ENCODE data around the gene DACT3.

DACT3 gene, protein sequence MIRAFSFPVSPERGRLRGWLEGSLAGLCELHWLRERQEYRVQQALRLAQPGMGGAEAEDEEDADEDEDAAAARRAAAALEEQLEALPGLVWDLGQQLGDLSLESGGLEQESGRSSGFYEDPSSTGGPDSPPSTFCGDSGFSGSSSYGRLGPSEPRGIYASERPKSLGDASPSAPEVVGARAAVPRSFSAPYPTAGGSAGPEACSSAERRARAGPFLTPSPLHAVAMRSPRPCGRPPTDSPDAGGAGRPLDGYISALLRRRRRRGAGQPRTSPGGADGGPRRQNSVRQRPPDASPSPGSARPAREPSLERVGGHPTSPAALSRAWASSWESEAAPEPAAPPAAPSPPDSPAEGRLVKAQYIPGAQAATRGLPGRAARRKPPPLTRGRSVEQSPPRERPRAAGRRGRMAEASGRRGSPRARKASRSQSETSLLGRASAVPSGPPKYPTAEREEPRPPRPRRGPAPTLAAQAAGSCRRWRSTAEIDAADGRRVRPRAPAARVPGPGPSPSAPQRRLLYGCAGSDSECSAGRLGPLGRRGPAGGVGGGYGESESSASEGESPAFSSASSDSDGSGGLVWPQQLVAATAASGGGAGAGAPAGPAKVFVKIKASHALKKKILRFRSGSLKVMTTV

DNA sequence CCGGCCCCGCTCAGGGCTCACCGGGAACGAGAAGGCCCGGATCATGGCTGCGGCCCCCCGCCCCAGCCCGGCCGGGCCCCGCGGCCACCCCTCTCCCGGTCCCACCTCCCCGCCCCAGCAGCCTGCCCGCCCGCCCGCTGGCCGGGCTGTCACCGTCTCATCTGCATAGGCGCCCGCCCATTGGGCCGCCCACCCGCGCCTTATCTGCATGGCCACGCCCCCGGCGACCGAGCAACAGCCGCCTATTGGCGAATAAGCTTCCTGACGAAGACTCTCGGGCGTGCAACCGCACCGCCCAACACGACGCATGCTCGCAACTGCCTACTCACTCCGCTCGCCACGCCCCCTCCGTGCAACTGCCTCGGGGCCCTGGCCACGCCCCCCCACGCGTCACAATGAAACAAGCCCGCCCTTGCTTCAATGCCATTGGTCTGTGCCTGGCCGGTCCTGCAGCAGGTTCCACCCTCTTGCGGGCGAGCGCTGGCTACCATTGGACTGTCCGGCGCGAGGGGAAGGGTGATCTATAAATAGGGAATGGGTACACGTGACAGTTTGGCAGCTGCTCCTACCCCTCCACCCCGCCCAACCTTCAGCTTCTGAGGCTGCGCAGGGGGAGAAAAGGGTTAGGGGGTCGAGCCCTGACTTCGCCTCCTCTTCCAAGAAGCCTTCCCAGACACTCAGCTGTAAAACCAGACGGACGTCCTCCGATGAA lies at the start of gene DACT3:
DACT3 (minus strand) TSS at position 163 of the 712 bp plus-strand sequence; CDS start at position 45, 118 bp downstream.
- no peak for TF ChIP-seq CTCF (IDR thresholded peaks at IDR 0.05; ENCODE audit: low read depth, low read length, missing control alignments)
- DNase-seq (ENCODE audit: low read depth) = peak; percentile 98
- peak within 1 kb of the TSS; percentile 45 for H3K4me3 ChIP-seq (ENCODE audit: low read depth, low read length)

DNA sequence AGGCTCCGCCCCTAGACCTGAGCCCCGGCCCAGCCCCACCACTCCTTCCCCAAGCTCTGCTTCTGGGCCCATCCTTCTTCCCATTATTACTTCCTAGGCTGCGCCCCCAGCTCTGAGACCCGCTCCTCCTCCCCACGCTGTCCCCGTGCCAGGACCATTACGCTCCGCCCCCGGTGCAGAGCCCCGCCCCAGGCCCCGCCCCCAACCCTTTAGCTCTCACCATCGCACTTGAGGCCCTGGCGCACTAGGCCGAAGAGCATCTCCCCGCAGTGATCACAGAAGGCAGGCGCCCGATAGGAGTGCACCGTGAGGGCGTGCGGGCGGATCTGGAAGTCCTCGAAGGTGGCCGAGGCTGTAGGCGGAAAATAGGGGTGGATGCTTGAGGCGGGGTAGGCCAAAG lies 49.7 kb upstream of the DACT3 start:
- no peak for DNase-seq (ENCODE audit: low read depth)
- H3K4me3 ChIP-seq (ENCODE audit: low read depth, low read length) = no peak overlapping the region
- TF ChIP-seq CTCF (IDR thresholded peaks at IDR 0.05; ENCODE audit: low read depth, low read length, missing control alignments) = no peak

DNA sequence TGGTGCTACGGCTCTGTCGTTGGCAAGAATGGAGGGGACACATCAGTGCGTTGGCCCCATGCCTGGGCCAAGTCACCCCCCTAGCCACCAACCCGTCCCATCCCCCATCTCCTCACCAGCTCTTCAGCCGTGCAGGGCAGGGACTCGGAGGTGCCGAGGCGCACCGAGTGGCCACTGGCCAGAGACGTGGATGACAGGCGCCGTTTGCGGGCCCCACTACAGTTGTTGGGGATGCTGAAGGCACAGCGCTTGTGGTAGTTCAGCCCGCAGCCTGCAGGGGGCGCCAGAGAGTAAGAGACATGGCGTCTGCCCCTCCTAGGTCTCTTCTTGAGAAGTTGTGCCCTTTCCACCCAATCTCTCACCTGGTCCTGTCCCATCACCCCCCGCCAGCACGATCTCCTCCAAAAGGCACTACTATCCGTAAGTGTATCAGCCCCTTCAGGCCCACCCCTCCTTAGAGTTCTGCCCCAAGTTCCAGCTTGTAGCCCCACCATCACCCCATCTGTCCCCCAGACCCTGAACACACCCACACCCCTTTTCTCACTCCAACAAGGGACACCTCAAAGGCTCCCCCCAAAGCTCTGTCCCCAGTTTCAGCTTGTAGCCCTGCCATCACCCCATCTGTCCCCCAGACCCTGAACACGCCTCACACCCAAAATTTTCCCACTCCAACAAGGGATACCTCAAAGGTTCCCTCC lies 43.5 kb upstream of the DACT3 start:
- no peak for DNase-seq (ENCODE audit: low read depth)
- peak; percentile 99 for TF ChIP-seq CTCF (IDR thresholded peaks at IDR 0.05; ENCODE audit: low read depth, low read length, missing control alignments)
- no peak overlapping the region for H3K4me3 ChIP-seq (ENCODE audit: low read depth, low read length)

DNA sequence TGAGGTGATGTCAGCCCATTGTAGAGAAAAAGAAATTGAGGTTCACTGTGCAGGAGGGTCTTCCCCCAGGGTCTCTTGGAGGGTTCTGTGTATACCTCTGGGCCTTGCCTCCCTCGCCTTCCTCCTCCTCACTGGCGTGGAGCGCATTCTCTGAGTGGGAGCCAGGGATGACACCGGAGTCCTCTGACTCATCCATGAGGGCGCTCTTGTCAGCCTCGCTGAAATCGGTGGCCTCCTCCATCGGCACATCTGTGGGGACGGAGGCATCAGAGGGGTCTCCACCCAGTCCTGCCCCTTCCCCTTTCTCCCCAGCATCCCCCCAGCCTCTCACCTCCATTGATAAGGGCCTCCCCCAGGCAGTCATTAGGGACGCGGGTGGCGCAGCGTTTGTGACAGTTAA lies 39.7 kb upstream of the DACT3 start:
- no peak for TF ChIP-seq CTCF (IDR thresholded peaks at IDR 0.05; ENCODE audit: low read depth, low read length, missing control alignments)

DNA sequence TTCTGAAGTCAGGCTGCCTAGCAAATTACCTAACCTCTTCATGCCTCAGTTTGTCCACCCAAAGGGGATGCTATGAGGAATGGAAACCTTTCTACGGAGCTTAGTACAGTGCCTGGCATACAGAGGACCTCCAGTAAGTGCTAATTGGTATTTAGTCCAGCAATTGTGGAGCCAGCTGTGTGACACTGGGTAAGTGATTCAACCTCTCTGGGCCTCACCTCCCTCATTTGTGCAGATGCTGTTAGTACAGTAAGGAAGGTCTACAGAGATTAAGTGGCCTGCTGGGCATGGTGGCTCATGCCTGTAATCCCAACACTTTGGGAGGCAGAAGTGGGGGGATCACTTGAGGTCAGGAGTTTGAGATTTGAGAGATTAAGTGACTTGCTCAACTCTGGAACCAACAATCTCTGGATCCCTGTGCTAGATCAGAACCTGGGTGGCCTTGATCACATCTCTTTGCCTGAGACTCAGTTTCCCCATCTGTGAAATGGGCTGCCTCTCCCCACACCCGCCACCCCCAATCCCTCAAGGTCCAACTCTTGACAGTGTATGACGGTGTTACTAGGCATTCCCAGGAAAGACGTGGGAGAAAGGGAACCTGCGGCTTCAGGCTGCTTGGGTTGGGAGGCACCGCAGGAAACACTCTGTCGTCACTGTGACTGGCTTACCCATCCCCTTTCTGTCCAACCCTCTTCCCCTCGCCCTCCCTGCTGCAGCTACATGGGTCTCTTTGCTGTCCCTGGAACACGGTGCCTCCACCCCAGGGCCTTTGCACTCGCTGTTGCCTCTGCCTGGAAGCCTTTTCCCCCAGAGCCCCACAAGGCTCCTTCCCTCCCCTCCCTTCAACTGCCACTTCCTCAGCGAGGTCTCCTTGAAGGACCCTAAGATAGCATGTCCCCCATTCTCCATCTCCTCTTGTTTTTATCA lies 37.7 kb upstream of the DACT3 start:
- no peak overlapping the region for H3K4me3 ChIP-seq (ENCODE audit: low read depth, low read length)
- TF ChIP-seq CTCF (IDR thresholded peaks at IDR 0.05; ENCODE audit: low read depth, low read length, missing control alignments) = no peak
- no peak for DNase-seq (ENCODE audit: low read depth)

More for the DNA sequence above, 39.7 kb upstream of the DACT3 start:
- no peak overlapping the region for H3K4me3 ChIP-seq (ENCODE audit: low read depth, low read length)
- DNase-seq (ENCODE audit: low read depth) = no peak

Data from GM12864 (cell line).